Measurements from ENCODE around the gene MVB12B.

Gene MVB12B

GRCh38 chr9:126461029-126461428 lies 134.4 kb downstream of the MVB12B start:
- TF ChIP-seq EZH2phosphoT487 (conservative IDR thresholded peaks at IDR 0.05; ENCODE audit: low read length) (no peak), CTCF (IDR thresholded peaks at IDR 0.05; ENCODE audit: insufficient read depth, low read length, poor library complexity, severe bottlenecking) (no peak)
- Histone ChIP-seq H3K4me2 (ENCODE audit: low read depth, low read length, poor library complexity, severe bottlenecking) (no peak overlapping the region), H3K9me3 (ENCODE audit: insufficient read depth, low read length) (no peaks in the 10 kb centered on the region), H3K27ac (ENCODE audit: low read depth, low read length) (no peak overlapping the region), H3K9me2 (replicated peaks; ENCODE audit: insufficient read depth, low read length) (no peaks in the 10 kb centered on the region), H3K27me3 (ENCODE audit: low read length) (no peaks in the 10 kb centered on the region), H3K36me3 (ENCODE audit: low read length) (no peaks in the 10 kb centered on the region), H3F3A (ENCODE audit: insufficient read depth) (no peaks in the 10 kb centered on the region), H3K9ac (ENCODE audit: low read length) (no peak overlapping the region), H2AFZ (ENCODE audit: low read depth, low read length, severe bottlenecking) (no peak overlapping the region), H4K20me1 (ENCODE audit: low read depth, low read length) (no peaks in the 10 kb centered on the region), H3K4me3 (ENCODE audit: insufficient read depth, low read length, poor library complexity, severe bottlenecking) (no peak overlapping the region), H3K79me2 (ENCODE audit: insufficient read depth, low read length) (no peaks in the 10 kb centered on the region)

- H3K4me2 ChIP-seq (ENCODE audit: low read depth, low read length, poor library complexity, severe bottlenecking), result no peak overlapping the region
- H3K9me3 ChIP-seq (ENCODE audit: insufficient read depth, low read length), result no peaks in the 10 kb centered on the region
- H3K4me3 ChIP-seq (ENCODE audit: insufficient read depth, low read length, poor library complexity, severe bottlenecking), result no peak overlapping the region
- TF ChIP-seq EZH2phosphoT487 (conservative IDR thresholded peaks at IDR 0.05; ENCODE audit: low read length), result no peak
- no peak overlapping the region for H3K27ac ChIP-seq (ENCODE audit: low read depth, low read length)
- H3K79me2 ChIP-seq (ENCODE audit: insufficient read depth, low read length), result no peaks in the 10 kb centered on the region
- no peak overlapping the region for H3K9ac ChIP-seq (ENCODE audit: low read length)
- H3K27me3 ChIP-seq (ENCODE audit: low read length), result no peaks in the 10 kb centered on the region
- H3K36me3 ChIP-seq (ENCODE audit: low read length), result no peaks in the 10 kb centered on the region
- H4K20me1 ChIP-seq (ENCODE audit: low read depth, low read length), result no peaks in the 10 kb centered on the region
- H3F3A ChIP-seq (ENCODE audit: insufficient read depth), result no peaks in the 10 kb centered on the region
- H2AFZ ChIP-seq (ENCODE audit: low read depth, low read length, severe bottlenecking), result no peak overlapping the region
- H3K9me2 ChIP-seq (replicated peaks; ENCODE audit: insufficient read depth, low read length), result no peaks in the 10 kb centered on the region
Measured at GRCh38 chr9:126461608-126462007, 135.0 kb downstream of the MVB12B start.

GRCh38 chr9:126462617-126463016 lies 136.0 kb downstream of the MVB12B start:
- no peak overlapping the region for H3K4me2 ChIP-seq (ENCODE audit: low read depth, low read length, poor library complexity, severe bottlenecking)
- no peaks in the 10 kb centered on the region for H3K27me3 ChIP-seq (ENCODE audit: low read length)
- no peaks in the 10 kb centered on the region for H3K9me2 ChIP-seq (replicated peaks; ENCODE audit: insufficient read depth, low read length)
- H3K9me3 ChIP-seq (ENCODE audit: insufficient read depth, low read length), result no peaks in the 10 kb centered on the region
- TF ChIP-seq EZH2phosphoT487 (conservative IDR thresholded peaks at IDR 0.05; ENCODE audit: low read length), result no peak
- TF ChIP-seq CTCF (IDR thresholded peaks at IDR 0.05; ENCODE audit: insufficient read depth, low read length, poor library complexity, severe bottlenecking), result no peak
- no peaks in the 10 kb centered on the region for H3K36me3 ChIP-seq (ENCODE audit: low read length)
- no peaks in the 10 kb centered on the region for H4K20me1 ChIP-seq (ENCODE audit: low read depth, low read length)
- no peak overlapping the region for H3K27ac ChIP-seq (ENCODE audit: low read depth, low read length)
- no peaks in the 10 kb centered on the region for H3K79me2 ChIP-seq (ENCODE audit: insufficient read depth, low read length)
- H2AFZ ChIP-seq (ENCODE audit: low read depth, low read length, severe bottlenecking), result no peak overlapping the region
- H3F3A ChIP-seq (ENCODE audit: insufficient read depth), result no peaks in the 10 kb centered on the region
- no peak overlapping the region for H3K4me3 ChIP-seq (ENCODE audit: insufficient read depth, low read length, poor library complexity, severe bottlenecking)
- no peak overlapping the region for H3K9ac ChIP-seq (ENCODE audit: low read length)

- TF ChIP-seq EZH2phosphoT487 (conservative IDR thresholded peaks at IDR 0.05; ENCODE audit: low read length) (no peak), CTCF (IDR thresholded peaks at IDR 0.05; ENCODE audit: insufficient read depth, low read length, poor library complexity, severe bottlenecking) (no peak)
- Histone ChIP-seq H3K4me3 (ENCODE audit: insufficient read depth, low read length, poor library complexity, severe bottlenecking) (no peak overlapping the region), H3K9me3 (ENCODE audit: insufficient read depth, low read length) (no peaks in the 10 kb centered on the region), H4K20me1 (ENCODE audit: low read depth, low read length) (no peaks in the 10 kb centered on the region), H3K9ac (ENCODE audit: low read length) (no peak overlapping the region), H3F3A (ENCODE audit: insufficient read depth) (no peaks in the 10 kb centered on the region), H3K9me2 (replicated peaks; ENCODE audit: insufficient read depth, low read length) (no peaks in the 10 kb centered on the region), H3K27me3 (ENCODE audit: low read length) (no peaks in the 10 kb centered on the region), H3K4me2 (ENCODE audit: low read depth, low read length, poor library complexity, severe bottlenecking) (no peak overlapping the region), H3K36me3 (ENCODE audit: low read length) (no peaks in the 10 kb centered on the region), H3K27ac (ENCODE audit: low read depth, low read length) (no peak overlapping the region), H3K79me2 (ENCODE audit: insufficient read depth, low read length) (no peaks in the 10 kb centered on the region), H2AFZ (ENCODE audit: low read depth, low read length, severe bottlenecking) (no peak overlapping the region)
Measured at GRCh38 chr9:126463426-126463825, 136.8 kb downstream of the MVB12B start.

All from SU-DHL-6 (cell line).